Measurements from ENCODE around the gene ZNRF3.

Gene ZNRF3

GRCh38 chr22:28882878-28883656, at the start of gene ZNRF3:
Gene ZNRF3, plus strand, starts transcription at chr22:28883572. Its CDS starts 195 bp downstream, at chr22:28883767.
- no peak for TF ChIP-seq CTCF (IDR thresholded peaks at IDR 0.05; ENCODE audit: unreplicated experiment in 3 of 3)
- H3K4me3 Mint-ChIP-seq = peak within 1 kb of the TSS; percentile 91 to 93 (median 91)
- H3K4me1 Mint-ChIP-seq = peaks cover 45% of the 10 kb centered on the region
- H3K36me3 Mint-ChIP-seq (ENCODE audit: low read depth) = no peaks in the 10 kb centered on the region
- peak within 1 kb of the TSS; percentile 76 to 81 (median 80) for H3K27ac Mint-ChIP-seq
- H3K27me3 Mint-ChIP-seq (ENCODE audit: low read depth) = peaks cover 5% of the 10 kb centered on the region
- no peaks in the 10 kb centered on the region for H3K9me3 Mint-ChIP-seq

DNA sequence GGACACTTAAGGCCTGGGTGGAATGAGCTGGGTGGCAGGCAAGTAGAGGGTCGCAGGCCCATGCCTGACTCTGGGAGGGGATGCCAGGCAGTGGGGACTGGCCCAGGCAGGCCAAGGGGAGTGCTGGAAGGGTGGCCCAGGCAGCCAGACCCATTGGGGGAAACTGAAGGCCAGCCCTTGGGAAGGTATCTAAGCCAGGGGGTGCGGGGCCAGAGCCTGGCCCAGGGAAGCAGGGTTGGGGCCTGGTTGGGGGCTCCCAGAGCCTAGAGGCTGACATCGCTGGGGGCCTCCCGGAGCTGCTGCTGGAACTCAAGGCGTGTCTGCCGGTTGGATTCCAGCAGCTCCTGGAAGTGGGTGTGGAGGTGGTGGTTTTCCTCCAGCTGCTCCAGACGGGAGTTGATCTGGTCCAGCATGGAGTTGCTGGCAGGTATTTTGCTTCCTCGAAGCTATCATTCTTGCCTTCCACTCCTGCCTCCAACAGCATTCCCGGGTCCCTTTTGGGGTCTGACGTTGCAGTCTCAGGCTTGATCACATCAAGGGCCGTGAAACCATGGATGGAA, 47.7 kb upstream of the ZNRF3 start:
- no peak overlapping the region for H3K4me3 Mint-ChIP-seq

GRCh38 chr22:28837640-28838039, 45.7 kb upstream of the ZNRF3 start:
- no peak for TF ChIP-seq CTCF (IDR thresholded peaks at IDR 0.05; ENCODE audit: unreplicated experiment in 3 of 3)
- no peaks in the 10 kb centered on the region for H3K36me3 Mint-ChIP-seq (ENCODE audit: low read depth)
- H3K27me3 Mint-ChIP-seq (ENCODE audit: low read depth) = no peaks in the 10 kb centered on the region
- H3K4me1 Mint-ChIP-seq = no peaks in the 10 kb centered on the region
- H3K27ac Mint-ChIP-seq = no peak overlapping the region
- H3K9me3 Mint-ChIP-seq = no peaks in the 10 kb centered on the region
- no peak overlapping the region for H3K4me3 Mint-ChIP-seq

More for the DNA sequence above, 47.7 kb upstream of the ZNRF3 start:
- H3K9me3 Mint-ChIP-seq = no peaks in the 10 kb centered on the region
- no peak overlapping the region for H3K27ac Mint-ChIP-seq
- no peak for TF ChIP-seq CTCF (IDR thresholded peaks at IDR 0.05; ENCODE audit: unreplicated experiment in 3 of 3)
- no peaks in the 10 kb centered on the region for H3K36me3 Mint-ChIP-seq (ENCODE audit: low read depth)
- H3K27me3 Mint-ChIP-seq (ENCODE audit: low read depth) = no peaks in the 10 kb centered on the region
- H3K4me1 Mint-ChIP-seq = peaks cover 10% of the 10 kb centered on the region

DNA sequence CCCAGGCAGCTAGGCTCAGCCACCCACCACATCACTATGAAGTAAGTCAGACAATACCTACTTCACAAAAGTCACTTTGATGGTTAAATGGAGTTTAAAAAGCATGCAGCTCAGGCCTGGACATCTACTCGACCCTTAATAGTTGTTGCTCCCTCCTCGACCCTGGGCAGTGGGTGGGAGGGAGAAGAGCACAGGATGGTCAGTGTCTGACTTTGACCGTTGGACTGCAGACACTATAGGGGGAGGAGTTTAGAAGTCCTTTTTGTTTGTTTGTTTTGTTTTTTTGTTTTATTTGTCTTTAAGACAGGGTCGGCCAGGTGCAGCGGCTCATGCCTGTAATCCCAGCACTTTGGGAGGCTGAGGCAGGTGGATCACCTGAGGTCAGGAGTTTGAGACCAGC, 44.4 kb upstream of the ZNRF3 start:
- Mint-ChIP-seq H3K9me3 (no peaks in the 10 kb centered on the region), H3K4me3 (no peak overlapping the region), H3K36me3 (ENCODE audit: low read depth) (no peaks in the 10 kb centered on the region), H3K27ac (no peak overlapping the region), H3K27me3 (ENCODE audit: low read depth) (no peaks in the 10 kb centered on the region), H3K4me1 (no peaks in the 10 kb centered on the region)
- no peak for TF ChIP-seq CTCF (IDR thresholded peaks at IDR 0.05; ENCODE audit: unreplicated experiment in 3 of 3)

DNA sequence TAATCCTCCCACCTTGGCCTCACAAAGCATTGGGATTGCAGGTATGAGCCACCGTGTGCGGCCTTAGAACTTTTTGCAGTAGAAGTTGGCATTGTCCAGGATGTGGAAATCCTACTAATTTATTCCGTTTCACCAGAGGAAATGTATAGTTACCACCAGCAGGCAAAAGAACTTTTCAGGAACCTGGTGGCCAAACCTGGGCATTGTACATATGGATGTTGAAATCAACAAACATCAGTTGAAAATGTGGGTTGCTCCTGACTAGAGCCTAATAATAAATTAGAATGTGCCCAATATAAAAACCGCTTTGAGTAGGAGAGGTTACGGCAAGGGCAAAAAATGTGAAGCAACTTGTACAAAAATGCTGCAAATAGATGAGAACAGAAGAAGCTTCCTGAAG, 42.3 kb upstream of the ZNRF3 start:
- H3K9me3 Mint-ChIP-seq = no peaks in the 10 kb centered on the region
- no peaks in the 10 kb centered on the region for H3K27me3 Mint-ChIP-seq (ENCODE audit: low read depth)

More for the DNA sequence above, 42.3 kb upstream of the ZNRF3 start:
- H3K27ac Mint-ChIP-seq = no peak overlapping the region
- no peaks in the 10 kb centered on the region for H3K36me3 Mint-ChIP-seq (ENCODE audit: low read depth)
- no peak overlapping the region for H3K4me3 Mint-ChIP-seq
- H3K4me1 Mint-ChIP-seq = no peaks in the 10 kb centered on the region
- TF ChIP-seq CTCF (IDR thresholded peaks at IDR 0.05; ENCODE audit: unreplicated experiment in 3 of 3) = no peak

Data from nephron (organoid).